Bronchial epithelial cell (primary cell): ENCODE results near the gene HIVEP3. TPM values are rescaled to one million over a fixed set of nuclear protein-coding genes. Genes with fewer than 3 reads are reported as not detected.

ENCODE experiments used
- DNase-seq: peaks from one replicate; pipeline ENCODE4 v3.0.0-alpha.2; 2010; ENCODE audit warnings: low read depth
- FAIRE-seq: peaks from 2 replicates; lab custom pipeline; 2011; peaks lifted over from hg19 to GRCh38; lab: Jason Lieb, UNC
- H3K27me3 ChIP-seq: 2 replicates; pipeline ENCODE4 v1.5.1; 2011; ENCODE audit warnings: low read length; ENCODE audit not compliant: control insufficient read depth, insufficient read depth
- H3K36me3 ChIP-seq: 2 replicates; pipeline ENCODE4 v1.5.1; 2011; ENCODE audit warnings: low read length; ENCODE audit not compliant: control insufficient read depth, insufficient read depth
- H3K4me3 ChIP-seq: 2 replicates; pipeline ENCODE4 v1.5.1; 2011; ENCODE audit warnings: mild to moderate bottlenecking, low read depth, low read length, control low read depth
- CTCF ChIP-seq: IDR thresholded peaks from 2 replicates; pipeline ENCODE4 v1.5.1; 2011; ENCODE audit warnings: mild to moderate bottlenecking, moderate library complexity, low read length, control low read depth, inconsistent platforms; ENCODE audit not compliant: insufficient read depth, severe bottlenecking
- total RNA-seq: library from RNA; depleted of rRNA; stranded (reverse); fragments of >200 nt; gene quantifications from 2 replicates; pipeline ENCODE4 v1.2.1, GENCODE V29; 2014

HIVEP3 gene
- total RNA-seq, 1 donor from 2014 or later = under 0.01 TPM

DNA sequence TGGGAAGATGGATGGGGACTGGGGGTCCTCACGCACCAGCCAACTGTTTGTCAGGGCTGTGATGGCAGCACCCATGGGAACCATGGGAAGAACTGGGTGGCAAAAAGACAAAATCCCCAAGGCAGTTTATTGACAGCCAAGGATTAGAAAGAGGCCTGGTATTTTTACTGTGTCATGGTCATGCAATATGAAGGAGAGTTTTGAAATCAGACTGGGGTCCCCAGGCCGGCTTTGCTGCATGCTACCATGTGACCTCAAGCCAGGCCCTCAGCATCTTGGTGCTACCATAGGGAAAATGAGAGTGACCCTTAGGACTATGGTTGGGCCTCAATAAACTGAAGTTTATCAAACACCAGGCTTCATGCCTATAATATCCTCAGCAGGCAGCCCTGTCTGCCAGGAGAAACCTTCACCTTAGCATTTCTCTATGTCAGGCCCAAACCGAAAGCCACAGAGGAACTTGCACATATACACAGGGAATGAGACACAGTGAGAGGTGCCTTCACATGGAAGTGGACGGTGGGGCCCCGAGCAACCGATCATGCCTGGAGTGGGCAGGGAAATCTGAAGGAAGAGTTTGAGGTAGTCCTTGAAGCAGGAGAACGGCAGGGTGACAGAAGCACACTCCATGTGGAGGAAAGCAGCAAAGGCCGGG lies 203.2 kb downstream of the HIVEP3 start:
- H3K27me3 ChIP-seq = no peaks in the 10 kb centered on the region
- no peak for FAIRE-seq
- H3K36me3 ChIP-seq = no peaks in the 10 kb centered on the region
- TF ChIP-seq CTCF = no peak
- DNase-seq = no peak
- H3K4me3 ChIP-seq = no peak overlapping the region

- Histone ChIP-seq H3K4me3 (no peak overlapping the region), H3K36me3 (no peaks in the 10 kb centered on the region), H3K27me3 (no peaks in the 10 kb centered on the region)
- DNase-seq (no peak), FAIRE-seq (no peak)
- no peak for TF ChIP-seq CTCF
Measured at GRCh38 chr1:41714638-41715389, 203.9 kb downstream of the HIVEP3 start.

DNA sequence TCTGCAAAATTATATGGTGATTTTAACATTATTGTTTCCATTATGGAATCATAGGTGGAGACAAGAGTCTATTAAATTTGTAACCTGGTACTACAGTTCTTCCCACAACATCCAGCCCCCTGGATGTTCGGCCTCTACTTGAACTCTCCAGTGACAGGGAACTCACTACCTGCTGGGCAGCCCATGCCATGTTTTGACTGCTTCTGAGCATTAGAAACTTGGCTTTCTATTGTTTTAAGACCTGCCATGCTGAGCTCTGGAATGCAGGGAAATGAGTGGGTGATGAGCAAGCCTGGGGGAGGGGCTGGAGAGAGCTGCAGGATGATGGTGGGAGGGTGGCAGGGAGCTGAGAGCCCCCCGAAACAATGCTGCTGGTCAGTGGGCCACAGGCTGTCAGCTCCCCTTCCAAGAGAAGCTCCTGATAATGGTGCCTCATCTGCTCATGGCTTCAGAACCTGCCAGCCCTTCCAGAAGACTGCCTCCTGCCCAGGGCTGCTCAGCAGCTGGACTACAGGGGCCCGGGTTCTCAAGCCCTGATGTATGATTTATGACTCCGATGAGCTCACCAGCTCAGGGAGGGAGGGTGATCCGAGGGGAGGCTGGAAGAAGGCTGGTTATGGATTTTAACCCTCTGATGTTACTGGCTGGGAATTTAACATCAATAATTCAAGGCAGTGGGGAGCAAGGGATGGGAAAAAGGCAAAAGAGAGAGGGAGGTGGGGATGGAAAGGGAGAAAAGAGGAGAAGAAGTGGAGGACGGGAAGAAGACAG lies 205.0 kb downstream of the HIVEP3 start:
- DNase-seq = peak; percentile 60
- TF ChIP-seq CTCF = no peak
- no peak overlapping the region for H3K4me3 ChIP-seq
- H3K27me3 ChIP-seq = no peaks in the 10 kb centered on the region
- H3K36me3 ChIP-seq = no peaks in the 10 kb centered on the region
- FAIRE-seq = no peak

DNA sequence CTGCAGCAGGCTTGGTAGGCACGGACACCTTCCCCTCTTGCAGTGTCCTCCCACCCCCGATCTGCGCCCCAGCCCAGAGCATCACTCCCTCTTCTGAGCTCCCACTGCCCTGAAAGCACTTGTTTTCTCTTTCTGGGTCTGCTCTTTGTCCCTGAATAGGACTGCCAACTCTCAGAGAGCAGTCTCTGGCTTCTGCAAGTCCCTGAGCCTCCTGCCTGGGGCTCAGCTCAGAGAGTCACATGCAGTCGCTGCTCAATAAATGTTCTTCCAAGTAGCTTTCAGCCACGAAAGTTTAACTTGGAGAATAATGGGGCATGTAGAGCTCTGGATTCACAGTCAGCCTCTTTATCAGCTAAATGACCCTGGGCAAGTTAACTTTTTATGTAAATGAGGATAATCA lies 205.6 kb downstream of the HIVEP3 start:
- H3K4me3 ChIP-seq = no peak overlapping the region
- FAIRE-seq = no peak
- H3K27me3 ChIP-seq = no peaks in the 10 kb centered on the region
- no peak for DNase-seq
- TF ChIP-seq CTCF = no peak
- H3K36me3 ChIP-seq = no peaks in the 10 kb centered on the region

- H3K4me3 ChIP-seq = no peak overlapping the region
- H3K27me3 ChIP-seq = no peaks in the 10 kb centered on the region
- TF ChIP-seq CTCF = no peak
- no peak for DNase-seq
- peak; percentile 32 for FAIRE-seq
- H3K36me3 ChIP-seq = no peaks in the 10 kb centered on the region
Measured at GRCh38 chr1:41712695-41713094, 206.0 kb downstream of the HIVEP3 start.
